ENCODE data around the gene CPA5.

Gene CPA5

DNA sequence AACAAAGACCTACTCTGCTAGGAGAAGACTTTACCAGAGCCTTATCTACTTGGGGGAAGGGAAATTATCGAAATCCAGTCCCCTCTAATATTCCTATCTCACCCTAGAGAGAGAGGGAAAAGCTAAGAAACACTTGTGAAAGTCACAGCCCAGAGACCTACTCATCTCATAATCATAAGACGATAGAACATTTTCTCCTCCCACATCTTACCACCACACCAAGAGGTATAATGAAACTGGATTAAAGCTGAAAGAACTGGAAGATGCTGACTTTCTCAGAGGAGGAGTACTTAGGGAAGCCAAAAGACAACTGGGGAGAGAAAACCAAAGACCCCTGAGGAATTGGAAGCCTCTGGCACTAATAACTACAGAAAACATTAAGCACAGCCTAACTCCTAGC lies 10.8 kb upstream of the CPA5 start:
- no peak for DNase-seq (ENCODE audit: low read depth)
- TF ChIP-seq, protein P1, sequence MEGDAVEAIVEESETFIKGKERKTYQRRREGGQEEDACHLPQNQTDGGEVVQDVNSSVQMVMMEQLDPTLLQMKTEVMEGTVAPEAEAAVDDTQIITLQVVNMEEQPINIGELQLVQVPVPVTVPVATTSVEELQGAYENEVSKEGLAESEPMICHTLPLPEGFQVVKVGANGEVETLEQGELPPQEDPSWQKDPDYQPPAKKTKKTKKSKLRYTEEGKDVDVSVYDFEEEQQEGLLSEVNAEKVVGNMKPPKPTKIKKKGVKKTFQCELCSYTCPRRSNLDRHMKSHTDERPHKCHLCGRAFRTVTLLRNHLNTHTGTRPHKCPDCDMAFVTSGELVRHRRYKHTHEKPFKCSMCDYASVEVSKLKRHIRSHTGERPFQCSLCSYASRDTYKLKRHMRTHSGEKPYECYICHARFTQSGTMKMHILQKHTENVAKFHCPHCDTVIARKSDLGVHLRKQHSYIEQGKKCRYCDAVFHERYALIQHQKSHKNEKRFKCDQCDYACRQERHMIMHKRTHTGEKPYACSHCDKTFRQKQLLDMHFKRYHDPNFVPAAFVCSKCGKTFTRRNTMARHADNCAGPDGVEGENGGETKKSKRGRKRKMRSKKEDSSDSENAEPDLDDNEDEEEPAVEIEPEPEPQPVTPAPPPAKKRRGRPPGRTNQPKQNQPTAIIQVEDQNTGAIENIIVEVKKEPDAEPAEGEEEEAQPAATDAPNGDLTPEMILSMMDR (IDR thresholded peaks at IDR 0.05; ENCODE audit: low read depth, low read length, missing control alignments) = no peak
- H3K4me3 ChIP-seq (ENCODE audit: low read depth, low read length) = no peak overlapping the region

DNA sequence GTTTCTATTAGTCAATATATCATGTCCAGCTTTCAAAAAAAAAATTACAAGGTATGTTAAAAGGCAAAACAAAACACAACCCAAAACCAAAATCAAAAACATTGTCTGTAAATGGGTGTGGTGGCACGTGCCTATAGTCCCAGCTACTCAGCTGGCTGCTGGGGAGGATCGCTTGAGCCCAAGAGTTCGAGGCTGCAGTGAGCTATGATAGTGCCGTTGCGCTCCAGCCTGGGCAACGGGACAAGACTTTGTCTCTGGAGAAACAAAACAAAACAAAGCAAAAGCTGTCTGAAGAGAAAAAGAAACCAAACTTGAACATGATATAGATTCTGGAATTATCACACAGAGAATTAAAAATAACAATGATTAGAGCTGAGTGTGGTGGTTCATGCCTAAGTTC lies 10.3 kb upstream of the CPA5 start:
- no peak for DNase-seq (ENCODE audit: low read depth)
- TF ChIP-seq, protein P1 (IDR thresholded peaks at IDR 0.05; ENCODE audit: low read depth, low read length, missing control alignments) = no peak
- no peak overlapping the region for H3K4me3 ChIP-seq (ENCODE audit: low read depth, low read length)

DNA sequence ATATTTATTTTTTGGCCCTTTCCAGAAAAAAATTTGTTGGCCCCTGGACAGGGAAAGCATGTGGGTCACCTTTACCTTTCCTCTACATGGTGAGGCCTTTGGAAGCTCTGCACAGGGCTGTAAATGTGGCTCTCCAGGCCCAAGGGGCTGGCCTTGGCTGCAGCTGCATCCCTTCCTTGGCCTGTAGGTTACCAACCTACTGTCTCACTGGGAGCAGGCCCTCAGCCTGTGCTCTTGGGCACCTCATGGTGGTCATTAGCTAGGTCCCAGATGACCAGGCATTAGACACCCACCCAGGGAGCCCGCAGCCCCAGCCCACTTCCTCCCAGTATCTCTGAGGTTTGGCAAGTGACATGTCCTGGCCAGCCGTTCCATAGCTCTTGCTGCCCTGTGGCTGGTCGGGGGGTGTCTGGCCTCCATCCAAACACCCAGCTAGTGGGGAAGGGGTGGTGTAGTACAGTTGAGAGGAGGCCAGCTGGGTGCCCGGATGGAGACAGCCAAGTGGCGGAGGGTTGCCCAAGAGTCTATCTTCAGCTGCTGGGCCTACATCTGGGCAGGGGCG lies 7.1 kb upstream of the CPA5 start:
- TF ChIP-seq, protein P1 (IDR thresholded peaks at IDR 0.05; ENCODE audit: low read depth, low read length, missing control alignments) = no peak

DNA sequence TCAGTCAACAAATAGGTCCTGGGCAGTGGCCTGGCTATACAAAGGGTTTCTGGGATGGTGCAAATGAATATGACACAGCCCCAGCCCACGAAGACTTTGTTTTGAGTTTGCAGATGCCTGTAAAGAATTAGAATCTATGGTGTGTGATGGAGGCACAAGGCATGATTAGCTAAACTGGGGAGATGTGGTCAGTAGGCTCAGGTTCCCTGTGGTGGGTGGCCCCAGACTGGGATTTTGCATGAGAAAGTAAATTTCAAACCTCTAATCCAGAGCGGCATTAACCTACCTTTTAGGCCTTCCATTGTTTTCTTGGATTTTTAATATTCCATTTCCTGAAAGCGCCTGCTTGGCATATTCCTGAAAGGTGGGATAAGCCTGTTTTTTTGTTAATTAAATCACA lies 6.4 kb upstream of the CPA5 start:
- DNase-seq (ENCODE audit: low read depth) = no peak
- no peak overlapping the region for H3K4me3 ChIP-seq (ENCODE audit: low read depth, low read length)
- TF ChIP-seq, protein P1 (IDR thresholded peaks at IDR 0.05; ENCODE audit: low read depth, low read length, missing control alignments) = no peak

More for the DNA sequence above, 7.1 kb upstream of the CPA5 start:
- DNase-seq (ENCODE audit: low read depth) = no peak
- H3K4me3 ChIP-seq (ENCODE audit: low read depth, low read length) = no peak overlapping the region

DNA sequence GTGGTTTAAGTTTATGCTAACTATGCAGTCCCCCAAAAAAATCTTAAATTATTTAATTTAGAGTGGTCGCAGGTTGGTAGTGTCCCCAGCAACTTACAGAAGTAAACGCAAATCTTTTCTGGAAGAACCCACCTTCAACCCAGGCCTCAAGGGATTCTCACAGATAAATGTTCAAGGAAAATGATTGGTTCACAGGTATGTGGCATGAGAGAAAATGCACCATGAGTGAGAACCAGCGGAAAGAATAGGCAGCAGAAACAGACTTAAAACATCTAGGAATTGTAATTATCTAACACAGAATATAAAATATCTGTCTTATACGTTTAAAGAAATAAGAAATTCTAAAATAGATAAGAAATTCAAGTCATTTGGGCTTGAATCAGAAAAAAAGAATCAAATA lies 2.7 kb upstream of the CPA5 start:
- no peak overlapping the region for H3K4me3 ChIP-seq (ENCODE audit: low read depth, low read length)
- DNase-seq (ENCODE audit: low read depth) = no peak
- TF ChIP-seq, protein P1 (IDR thresholded peaks at IDR 0.05; ENCODE audit: low read depth, low read length, missing control alignments) = no peak

DNA sequence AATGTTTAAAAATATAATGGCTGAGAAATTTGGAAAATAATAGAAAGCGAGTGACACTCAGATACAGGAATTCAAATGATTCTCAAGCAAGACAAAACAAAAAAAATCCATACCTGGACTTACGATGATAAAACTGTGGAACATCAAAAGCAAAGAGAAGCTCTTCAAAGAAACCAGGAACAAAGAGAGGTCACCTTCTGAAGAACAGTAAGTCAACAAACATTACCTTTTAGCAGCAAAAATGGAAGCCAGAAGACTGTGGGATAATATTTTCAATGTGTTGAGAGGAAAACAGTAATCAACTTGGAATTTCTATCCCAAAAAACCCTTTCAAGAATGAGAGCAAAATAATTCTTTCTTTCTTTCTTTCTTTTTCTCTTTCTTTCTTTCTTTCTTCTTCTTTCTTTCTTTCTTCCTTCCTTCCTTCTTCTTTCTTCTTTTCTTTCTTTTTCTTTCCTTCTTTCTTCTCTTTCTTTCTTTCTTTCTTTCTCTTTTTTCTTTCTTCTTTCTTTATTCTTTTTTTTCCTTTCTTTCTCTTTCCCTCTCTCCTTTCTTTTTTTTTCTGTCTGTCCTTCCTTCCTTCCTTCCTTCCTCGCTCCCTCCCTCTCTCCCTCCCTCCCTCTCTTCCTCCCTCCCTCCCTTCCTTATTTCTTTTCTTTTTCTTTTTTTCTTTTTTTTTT lies 1.8 kb upstream of the CPA5 start:
- TF ChIP-seq, protein P1 (IDR thresholded peaks at IDR 0.05; ENCODE audit: low read depth, low read length, missing control alignments) = no peak
- DNase-seq (ENCODE audit: low read depth) = no peak
- no peak overlapping the region for H3K4me3 ChIP-seq (ENCODE audit: low read depth, low read length)

DNA sequence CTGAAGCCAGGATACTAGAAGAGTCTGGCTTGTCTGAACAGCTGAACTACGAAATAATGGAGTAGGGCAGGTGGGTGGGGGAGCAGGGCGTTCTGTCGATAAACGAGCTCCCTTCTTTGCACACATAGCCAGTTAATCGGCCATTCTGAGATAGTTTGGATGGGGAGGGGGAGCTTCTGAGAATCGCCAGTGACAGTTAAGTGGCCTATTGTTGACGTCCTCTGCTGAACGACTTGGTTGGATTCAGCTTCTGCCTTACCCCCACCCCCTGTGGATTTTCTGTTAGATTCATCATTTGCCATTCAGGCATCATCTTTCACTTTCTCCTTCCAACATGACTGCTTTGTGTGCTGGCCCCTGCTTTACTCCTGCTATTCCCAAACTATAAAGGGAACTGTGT lies 520 bp downstream of the CPA5 start:
- H3K4me3 ChIP-seq (ENCODE audit: low read depth, low read length) = no peak overlapping the region
- TF ChIP-seq, protein P1 (IDR thresholded peaks at IDR 0.05; ENCODE audit: low read depth, low read length, missing control alignments) = no peak
- DNase-seq (ENCODE audit: low read depth) = no peak

Data from GM12864 (cell line).